Measurements from ENCODE around the gene MERTK.

MERTK gene

GRCh38 chr2:112026509-112026908, 128.1 kb downstream of the MERTK start:
- no peaks in the 10 kb centered on the region for H3K36me3 ChIP-seq (ENCODE audit: control insufficient read depth, low read length)
- H3K4me2 ChIP-seq (ENCODE audit: low read length), result no peak overlapping the region
- no peak overlapping the region for H3K27ac ChIP-seq (ENCODE audit: low read depth, low read length)
- no peak for TF ChIP-seq EZH2phosphoT487 (IDR thresholded peaks at IDR 0.05; ENCODE audit: borderline replicate concordance, low read length)
- no peak for TF ChIP-seq CTCF (IDR thresholded peaks at IDR 0.05; ENCODE audit: low read depth, low read length, poor library complexity, severe bottlenecking)
- no peaks in the 10 kb centered on the region for H3K9me3 ChIP-seq (ENCODE audit: control insufficient read depth, insufficient read depth, low read length)
- no peaks in the 10 kb centered on the region for H3K79me2 ChIP-seq (ENCODE audit: control insufficient read depth, low read length)
- no peaks in the 10 kb centered on the region for H3K4me1 ChIP-seq (ENCODE audit: control insufficient read depth, low read length)
- no peaks in the 10 kb centered on the region for H4K20me1 ChIP-seq (ENCODE audit: control insufficient read depth, insufficient read depth, low read depth, low read length)
- no peaks in the 10 kb centered on the region for H3K27me3 ChIP-seq (ENCODE audit: control insufficient read depth, low read length)
- H3K9me2 ChIP-seq (replicated peaks; ENCODE audit: control insufficient read depth, low read length), result no peaks in the 10 kb centered on the region
- H3K4me3 ChIP-seq (ENCODE audit: low read length), result no peak overlapping the region
- H3F3A ChIP-seq (ENCODE audit: control insufficient read depth, insufficient read depth), result no peaks in the 10 kb centered on the region

DNA sequence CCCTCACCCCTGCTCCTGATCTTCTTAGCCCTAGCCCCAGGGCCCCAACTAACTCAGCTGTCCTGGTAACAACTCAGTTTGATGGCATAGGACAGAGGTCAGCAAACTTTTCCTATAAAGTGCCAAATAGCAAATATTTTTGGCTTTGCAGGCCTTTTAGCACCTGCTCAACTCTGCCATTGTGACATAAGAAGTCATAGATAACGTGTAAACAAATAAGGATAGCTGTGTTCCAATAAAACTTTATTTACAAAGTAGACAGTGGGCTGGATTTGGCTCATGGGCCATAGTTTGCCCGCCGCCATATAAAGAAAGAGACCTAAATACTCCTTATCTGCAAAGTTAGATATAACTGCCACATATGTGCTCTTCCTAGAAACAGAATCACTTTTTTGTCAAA, 129.4 kb downstream of the MERTK start:
- H3K79me2 ChIP-seq (ENCODE audit: control insufficient read depth, low read length), result no peaks in the 10 kb centered on the region
- no peak overlapping the region for H3K27ac ChIP-seq (ENCODE audit: low read depth, low read length)
- H3K27me3 ChIP-seq (ENCODE audit: control insufficient read depth, low read length), result 0 out of 2 replicates have a peak, but pooled peaks cover 5% of the 10 kb centered on the region
- no peaks in the 10 kb centered on the region for H4K20me1 ChIP-seq (ENCODE audit: control insufficient read depth, insufficient read depth, low read depth, low read length)
- no peaks in the 10 kb centered on the region for H3K9me2 ChIP-seq (replicated peaks; ENCODE audit: control insufficient read depth, low read length)
- no peak overlapping the region for H3K4me2 ChIP-seq (ENCODE audit: low read length)
- no peak for TF ChIP-seq CTCF (IDR thresholded peaks at IDR 0.05; ENCODE audit: low read depth, low read length, poor library complexity, severe bottlenecking)
- no peak for TF ChIP-seq EZH2phosphoT487 (IDR thresholded peaks at IDR 0.05; ENCODE audit: borderline replicate concordance, low read length)
- no peak overlapping the region for H3K4me3 ChIP-seq (ENCODE audit: low read length)
- no peaks in the 10 kb centered on the region for H3K4me1 ChIP-seq (ENCODE audit: control insufficient read depth, low read length)
- no peaks in the 10 kb centered on the region for H3K9me3 ChIP-seq (ENCODE audit: control insufficient read depth, insufficient read depth, low read length)
- H3K36me3 ChIP-seq (ENCODE audit: control insufficient read depth, low read length), result no peaks in the 10 kb centered on the region
- no peaks in the 10 kb centered on the region for H3F3A ChIP-seq (ENCODE audit: control insufficient read depth, insufficient read depth)

GRCh38 chr2:112029164-112029563, 130.8 kb downstream of the MERTK start:
- Histone ChIP-seq H4K20me1 (ENCODE audit: control insufficient read depth, insufficient read depth, low read depth, low read length) (no peaks in the 10 kb centered on the region), H3K9me3 (ENCODE audit: control insufficient read depth, insufficient read depth, low read length) (no peaks in the 10 kb centered on the region), H3K79me2 (ENCODE audit: control insufficient read depth, low read length) (no peaks in the 10 kb centered on the region), H3K9me2 (replicated peaks; ENCODE audit: control insufficient read depth, low read length) (no peaks in the 10 kb centered on the region), H3K4me3 (ENCODE audit: low read length) (no peak overlapping the region), H3K27ac (ENCODE audit: low read depth, low read length) (no peak overlapping the region), H3K4me1 (ENCODE audit: control insufficient read depth, low read length) (no peaks in the 10 kb centered on the region), H3K27me3 (ENCODE audit: control insufficient read depth, low read length) (0 out of 2 replicates have a peak, but pooled peaks cover 5% of the 10 kb centered on the region), H3F3A (ENCODE audit: control insufficient read depth, insufficient read depth) (no peaks in the 10 kb centered on the region), H3K36me3 (ENCODE audit: control insufficient read depth, low read length) (no peaks in the 10 kb centered on the region), H3K4me2 (ENCODE audit: low read length) (no peak overlapping the region)
- no peak for TF ChIP-seq EZH2phosphoT487 (IDR thresholded peaks at IDR 0.05; ENCODE audit: borderline replicate concordance, low read length)
- no peak for TF ChIP-seq CTCF (IDR thresholded peaks at IDR 0.05; ENCODE audit: low read depth, low read length, poor library complexity, severe bottlenecking)

Measured in DOHH2 (cell line).